GM19240 (cell line): Measurements from ENCODE around the gene KIF1A.

ENCODE experiments used
- DNase-seq: peaks from one replicate; pipeline ENCODE4 v3.0.0; 2011; ENCODE audit warnings: low spot score; ENCODE audit not compliant: insufficient read length

Gene KIF1A

DNA sequence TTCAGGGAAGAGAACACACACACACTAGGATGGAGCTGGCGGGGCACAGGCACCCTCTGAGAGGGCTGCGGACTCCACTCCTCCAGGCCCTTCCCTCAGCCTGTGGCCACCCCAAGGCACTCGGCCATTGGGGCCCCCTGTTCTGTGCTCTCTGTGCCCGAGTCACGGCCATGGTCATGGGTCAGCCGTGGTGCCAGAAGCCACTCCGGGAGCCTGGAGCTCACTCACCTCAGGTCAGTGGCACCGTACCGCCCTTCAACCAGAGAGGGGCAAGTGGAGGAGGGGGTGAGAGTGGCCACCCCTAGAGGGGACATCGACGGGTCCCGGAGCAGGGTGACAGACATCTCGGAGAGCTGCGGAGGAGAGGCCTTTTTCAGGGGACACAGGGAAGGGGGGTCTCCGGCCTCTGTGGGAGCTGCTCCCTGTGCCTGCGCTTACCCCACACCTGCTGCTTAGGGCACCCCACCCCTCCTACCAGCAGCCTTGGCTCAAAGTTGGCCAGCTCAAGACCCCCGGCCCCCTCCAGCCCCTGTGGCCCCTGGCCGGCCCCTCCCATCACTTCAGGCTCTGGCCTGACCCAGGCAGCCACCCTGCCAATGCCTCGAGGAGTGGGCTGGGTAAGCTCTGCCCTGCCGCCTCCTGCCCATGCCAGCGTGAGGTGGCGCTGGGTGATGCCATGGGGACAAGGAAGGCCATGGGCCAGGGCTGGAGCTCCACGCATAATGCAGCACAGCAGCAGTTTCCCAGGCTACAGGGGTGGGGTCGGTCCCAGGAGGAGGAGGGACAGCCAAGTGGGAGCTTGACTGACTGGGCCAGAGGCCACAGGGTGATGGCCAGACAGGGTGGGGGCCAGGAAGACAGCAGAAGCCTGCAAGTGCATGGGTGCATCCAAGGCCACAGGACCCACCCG lies 99.1 kb downstream of the KIF1A start:
- no peak for DNase-seq

- no peak for DNase-seq
Measured at GRCh38 chr2:240719676-240720545, 100.1 kb downstream of the KIF1A start.

DNA sequence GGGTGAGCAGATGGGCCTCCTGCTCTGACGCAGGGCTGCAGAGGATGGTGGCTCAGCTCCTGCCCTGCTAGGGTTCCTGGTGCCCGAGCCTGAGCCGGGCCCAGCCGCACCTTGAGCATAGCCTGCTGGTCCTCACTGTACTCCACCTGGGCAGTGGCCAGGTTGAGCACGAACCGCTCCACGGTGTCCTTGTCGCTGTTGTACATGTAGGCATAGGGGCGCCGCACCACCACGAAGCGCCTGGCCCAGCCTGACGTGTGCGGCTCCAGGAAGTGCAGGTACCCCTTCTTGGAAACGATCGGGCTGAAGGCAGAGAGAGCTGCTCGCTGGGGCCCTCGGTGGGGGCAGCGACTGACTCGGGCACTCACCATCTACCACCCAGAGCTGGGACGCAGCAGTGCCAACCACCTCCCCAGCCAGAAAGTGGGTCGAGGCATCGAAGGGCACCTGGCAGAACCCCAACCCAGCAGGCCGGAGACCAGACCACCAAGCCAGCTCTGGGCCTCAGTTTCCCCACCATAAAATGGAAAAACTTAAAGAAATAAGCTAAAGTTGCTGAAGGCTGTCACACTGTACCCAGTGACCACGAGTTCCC lies 101.0 kb downstream of the KIF1A start:
- DNase-seq, result no peak

DNA sequence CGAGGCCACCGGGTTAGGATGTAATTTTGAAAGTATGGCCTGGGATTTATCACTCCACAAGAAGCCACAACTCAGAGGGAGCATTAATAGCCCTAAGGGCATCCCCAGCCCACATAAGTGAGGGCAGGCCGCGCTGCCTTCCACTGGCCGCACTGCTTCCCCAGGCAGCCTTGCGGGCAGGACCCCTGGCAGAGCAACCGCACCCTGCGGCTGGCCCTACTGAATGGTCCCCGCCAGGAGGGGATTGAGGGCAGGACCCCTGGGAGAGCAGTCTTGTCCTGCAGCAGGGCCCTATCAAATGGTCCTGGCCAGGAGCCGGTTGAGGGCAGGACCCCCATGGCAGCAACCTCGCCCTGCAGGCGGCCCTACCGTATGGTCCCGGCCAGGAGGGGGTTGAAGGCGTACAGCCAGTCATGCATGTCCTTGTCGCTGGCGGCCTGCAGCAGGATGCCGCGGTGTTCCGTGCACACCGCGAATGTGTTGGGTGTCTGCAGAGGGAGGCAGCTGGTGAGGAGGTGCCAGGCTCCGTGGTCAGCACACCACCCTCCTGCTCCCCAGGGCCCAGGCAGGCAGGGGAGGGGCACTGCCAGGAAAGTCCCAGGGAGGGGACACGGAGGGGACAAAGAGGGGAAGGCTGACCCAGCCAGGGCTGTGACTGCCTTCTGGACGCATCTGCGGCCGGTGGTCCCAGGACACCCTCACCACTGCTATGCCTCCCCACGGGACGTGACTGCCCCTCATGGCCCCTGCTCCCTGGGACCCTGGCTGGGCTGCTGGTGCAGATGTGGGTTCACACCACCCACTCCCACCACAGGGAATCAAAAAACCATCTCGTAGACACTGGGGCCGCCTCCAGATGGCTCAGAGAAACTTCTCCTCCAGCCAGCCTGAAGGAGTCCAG lies 102.1 kb downstream of the KIF1A start:
- no peak for DNase-seq

GRCh38 chr2:240717181-240717641 lies 102.8 kb downstream of the KIF1A start:
- no peak for DNase-seq

DNA sequence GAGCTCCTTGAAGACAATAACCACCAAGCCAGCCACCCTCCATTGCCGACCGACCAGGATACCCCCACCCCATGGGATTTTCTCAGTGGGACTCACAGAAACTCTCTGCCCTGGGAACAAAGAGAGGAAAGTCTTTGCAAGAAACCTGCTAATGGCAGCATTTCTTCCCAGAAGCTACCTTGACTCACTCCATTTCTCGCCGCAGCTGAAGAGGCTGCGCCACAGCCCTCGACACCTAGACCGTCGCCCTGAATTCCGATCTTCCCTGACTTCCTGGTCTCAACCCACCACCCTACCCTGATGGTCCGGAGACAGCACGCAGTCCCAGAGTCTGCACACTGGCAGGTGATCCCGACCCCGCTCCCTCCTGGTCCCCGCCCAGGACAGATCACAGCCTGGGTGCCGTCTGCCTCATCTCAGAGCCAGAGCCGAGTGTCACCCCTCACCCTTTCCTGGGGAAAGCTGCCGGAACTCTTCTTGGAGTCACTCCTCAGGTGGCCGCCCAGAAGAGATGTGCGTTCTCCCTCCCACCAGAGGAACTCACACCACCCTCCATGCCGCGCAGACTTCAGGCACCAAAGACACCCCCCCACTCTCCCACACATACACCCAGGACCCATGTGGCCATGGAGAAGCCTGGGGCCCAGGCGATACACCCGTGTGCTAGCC lies 103.8 kb downstream of the KIF1A start:
- no peak for DNase-seq

DNA sequence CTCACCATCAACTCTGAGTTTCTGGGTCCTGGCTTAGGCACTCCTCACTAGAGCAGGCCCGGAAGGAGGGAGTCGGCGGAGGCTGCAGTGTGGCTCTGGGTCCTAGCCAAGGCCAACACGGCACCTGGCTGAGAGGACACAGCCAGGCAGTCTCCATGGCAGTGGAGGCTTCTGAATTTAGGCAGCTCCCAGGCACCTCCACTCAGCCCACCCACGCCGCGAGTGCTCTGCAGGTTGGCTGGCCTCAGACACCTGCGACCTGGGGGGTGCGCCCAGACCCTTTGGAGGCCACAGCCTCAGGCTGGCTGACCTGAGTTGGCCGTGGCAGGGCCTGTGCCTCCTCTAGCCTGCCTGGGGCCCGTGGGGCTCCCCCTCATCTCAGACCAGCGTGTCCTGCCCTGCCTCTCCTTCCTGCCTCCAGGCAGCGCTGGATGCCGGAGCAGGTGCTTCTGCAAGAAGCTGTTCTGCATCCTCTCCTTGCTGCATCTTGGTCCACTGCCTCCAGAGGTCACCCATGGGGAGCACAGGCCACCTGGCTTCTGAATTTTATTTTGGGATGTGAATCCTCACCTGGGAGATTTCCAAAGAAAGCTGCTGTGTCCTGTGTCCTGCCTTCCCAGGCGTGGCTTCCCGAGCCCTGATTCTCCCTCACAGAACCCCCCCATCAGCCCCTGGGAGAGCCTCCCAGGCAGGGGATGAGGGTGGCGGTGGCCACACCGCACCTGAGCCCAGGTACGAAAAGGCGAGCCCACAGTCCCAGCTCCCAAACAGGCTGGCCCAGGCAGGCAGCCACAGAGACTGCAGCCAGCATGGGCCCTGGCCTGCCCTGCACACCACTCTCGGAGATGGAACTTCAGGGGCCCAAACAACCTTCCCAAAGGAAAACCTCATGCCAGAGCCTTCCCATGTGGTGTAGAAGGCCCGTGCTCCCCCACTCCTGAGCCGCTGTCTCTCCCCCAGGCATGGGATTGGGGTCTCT lies 105.0 kb downstream of the KIF1A start:
- DNase-seq, result no peak

DNA sequence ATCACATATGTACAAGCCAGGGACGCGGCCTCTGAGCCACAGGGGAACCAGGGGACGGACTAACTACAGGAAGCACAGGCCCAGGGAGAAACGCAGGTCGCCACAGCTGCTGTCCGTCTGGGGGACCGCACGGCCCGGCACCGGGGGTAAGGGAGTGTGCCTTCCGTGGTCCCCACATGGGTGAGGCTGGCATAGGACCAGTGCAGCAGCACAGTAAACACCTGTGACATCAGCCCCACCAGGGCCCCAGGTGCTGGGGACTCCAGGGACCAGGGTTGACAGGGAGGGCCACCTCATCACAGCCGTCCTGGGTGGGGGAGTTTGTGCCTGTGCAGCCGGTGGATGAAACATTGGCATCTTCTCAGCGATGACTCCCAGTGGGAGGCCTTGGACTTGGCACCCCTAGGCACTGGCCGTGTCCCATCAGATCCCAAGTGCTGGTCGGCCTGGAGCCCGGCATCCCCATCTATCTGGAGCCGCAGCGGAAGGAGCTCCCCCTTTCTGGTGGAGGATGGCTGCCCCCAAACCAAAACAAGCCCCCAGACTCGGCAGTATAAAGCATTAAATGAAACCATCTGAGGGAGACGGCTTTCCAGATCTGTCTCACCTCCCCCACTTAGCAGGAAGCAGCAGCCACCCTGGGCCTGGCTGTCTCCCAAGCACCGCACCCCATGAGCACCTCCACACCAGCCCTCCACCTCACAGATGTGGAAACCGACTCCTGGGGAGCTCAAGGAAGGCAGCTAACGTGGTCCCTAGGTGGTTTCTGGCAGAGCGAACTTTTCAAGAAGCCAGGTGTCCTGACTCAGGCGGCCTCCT lies 105.9 kb downstream of the KIF1A start:
- DNase-seq, result no peak

- DNase-seq, result no peak
Measured at GRCh38 chr2:240713071-240713927, 106.7 kb downstream of the KIF1A start.

DNA sequence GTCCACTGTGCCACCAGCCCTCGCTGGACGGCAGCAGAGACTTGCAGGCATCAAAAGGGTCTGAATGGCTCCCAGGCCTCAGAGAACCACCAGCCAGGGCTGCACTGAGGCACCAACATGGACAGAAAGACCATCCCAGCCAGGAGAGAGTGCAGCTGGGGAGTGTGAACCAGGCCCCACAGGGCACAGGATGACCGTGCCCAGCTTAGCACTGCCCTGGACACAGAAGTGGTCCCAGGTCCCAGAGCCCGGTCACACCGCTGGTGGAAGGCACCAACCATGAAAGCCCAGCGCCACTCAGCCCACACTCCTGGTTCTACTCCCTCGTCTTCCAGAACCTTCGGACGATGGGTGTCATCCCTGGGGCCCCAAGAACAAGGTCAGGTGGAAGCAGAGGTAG lies 107.9 kb downstream of the KIF1A start:
- no peak for DNase-seq

DNA sequence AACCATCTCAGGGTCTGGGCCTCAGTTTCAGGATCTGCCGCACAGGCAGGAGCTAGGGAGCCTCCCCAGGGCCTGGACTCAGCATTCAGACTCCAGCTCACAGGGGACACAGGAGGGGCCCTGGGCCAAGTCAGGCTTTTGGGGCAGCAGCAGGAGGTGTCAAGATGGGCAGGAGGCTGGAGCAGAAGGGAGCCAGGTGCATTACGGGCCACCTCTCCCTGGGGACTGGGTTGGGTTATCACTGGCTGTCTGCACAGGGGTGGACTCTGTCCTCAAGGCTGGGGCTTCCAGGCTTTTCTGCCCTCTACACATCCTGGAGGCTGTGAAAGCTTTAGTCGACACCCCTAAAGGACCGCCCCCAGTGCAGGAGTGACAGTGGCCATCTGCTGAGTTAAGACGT lies 108.3 kb downstream of the KIF1A start:
- no peak for DNase-seq

DNA sequence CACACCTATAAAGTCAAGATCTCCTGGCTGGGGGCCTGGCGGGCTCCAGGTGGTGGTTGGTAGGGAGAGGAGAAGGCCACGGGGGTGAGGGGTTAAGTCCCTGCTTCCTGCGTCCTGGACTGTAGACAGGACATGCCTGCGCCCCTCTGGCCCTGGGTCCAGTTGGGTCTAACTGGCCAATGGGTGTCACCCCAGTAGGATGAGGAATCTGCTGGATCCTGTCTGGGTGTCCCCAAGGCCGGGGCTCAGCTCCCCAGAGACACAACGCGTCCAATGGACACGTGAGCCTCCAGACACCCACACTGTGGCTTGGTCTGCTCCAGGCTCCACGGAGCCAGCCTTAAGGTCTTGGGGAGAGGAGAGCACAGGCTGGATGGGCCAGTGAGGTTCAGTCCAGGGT lies 108.7 kb downstream of the KIF1A start:
- no peak for DNase-seq

DNA sequence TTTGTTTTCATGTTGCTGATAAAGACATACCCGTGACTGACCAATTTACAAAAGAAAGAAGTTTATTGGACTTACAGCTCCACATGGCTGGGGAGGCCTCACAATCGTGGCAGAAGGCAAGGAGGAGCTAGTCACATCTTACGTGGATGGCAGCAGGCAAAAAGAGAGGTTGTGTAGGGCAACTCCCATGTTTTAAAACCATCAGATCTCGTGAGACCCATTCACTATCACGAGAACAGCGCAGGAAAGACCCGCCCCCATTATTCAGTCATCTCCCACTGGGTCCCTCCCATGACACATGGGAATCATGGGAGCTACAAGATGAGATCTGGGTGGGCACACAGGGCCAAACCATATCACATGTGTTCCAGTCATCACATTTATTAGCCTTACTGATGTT lies 111.6 kb downstream of the KIF1A start:
- DNase-seq, result no peak

- DNase-seq, result no peak
Measured at GRCh38 chr2:240707821-240708220, 112.2 kb downstream of the KIF1A start.

- no peak for DNase-seq
Measured at GRCh38 chr2:240707043-240707756, 112.8 kb downstream of the KIF1A start.

DNA sequence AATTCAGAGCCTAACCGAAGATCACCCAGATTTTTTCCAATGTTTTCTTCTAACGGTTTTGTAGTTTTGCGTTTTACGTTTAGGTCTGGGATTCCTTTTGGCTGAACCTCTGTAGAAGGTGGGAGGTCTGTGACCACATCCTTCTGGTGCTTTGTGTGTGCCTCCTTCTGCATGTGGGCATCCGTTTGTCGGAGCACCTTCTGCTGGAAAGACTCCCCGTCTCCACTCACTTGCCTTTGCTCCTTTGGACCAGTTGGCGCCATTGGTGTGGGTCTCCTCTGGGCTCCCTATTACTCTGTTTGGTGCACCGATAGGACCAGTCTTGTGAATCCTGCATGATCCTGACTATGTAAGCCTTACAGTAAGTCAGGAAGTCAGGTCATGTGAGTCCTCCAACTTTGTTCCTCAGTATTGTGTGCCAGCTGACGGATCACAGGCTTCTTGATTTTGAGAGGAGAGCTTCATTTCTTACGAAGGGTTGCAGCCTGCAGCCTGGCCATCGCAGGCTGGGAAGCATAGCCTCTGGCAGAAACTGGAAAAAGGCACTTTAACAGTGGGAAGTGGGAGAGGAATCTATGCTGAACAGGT lies 114.7 kb downstream of the KIF1A start:
- DNase-seq, result no peak
